HG02943 (cell line): Measurements from ENCODE around the gene GDF2.

ENCODE experiments used
- ATAC-seq: cut with Tn5 transposase; IDR thresholded peaks from one replicate; pipeline ENCODE4 v1.9.1; 2021; ENCODE audit warnings: mild to moderate bottlenecking, low read depth, moderate library complexity; ENCODE audit not compliant: unreplicated experiment

GDF2 gene

DNA sequence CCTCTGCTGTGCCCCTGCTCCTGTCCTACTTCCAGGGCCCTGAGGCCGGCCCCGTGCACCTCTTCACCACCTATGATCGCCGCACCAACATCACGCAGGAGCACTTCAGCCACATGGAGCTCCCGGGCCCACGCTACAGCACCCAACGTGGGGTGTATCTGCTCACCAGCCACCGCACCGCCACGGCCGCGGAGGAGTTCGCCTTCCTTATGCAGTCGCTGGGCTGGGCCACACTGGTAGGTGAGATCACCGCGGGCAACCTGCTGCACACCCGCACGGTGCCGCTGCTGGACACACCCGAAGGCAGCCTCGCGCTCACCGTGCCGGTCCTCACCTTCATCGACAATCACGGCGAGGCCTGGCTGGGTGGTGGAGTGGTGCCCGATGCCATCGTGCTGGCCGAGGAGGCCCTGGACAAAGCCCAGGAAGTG is 27.7 kb downstream of the GDF2 start:
- ATAC-seq, result no peak

DNA sequence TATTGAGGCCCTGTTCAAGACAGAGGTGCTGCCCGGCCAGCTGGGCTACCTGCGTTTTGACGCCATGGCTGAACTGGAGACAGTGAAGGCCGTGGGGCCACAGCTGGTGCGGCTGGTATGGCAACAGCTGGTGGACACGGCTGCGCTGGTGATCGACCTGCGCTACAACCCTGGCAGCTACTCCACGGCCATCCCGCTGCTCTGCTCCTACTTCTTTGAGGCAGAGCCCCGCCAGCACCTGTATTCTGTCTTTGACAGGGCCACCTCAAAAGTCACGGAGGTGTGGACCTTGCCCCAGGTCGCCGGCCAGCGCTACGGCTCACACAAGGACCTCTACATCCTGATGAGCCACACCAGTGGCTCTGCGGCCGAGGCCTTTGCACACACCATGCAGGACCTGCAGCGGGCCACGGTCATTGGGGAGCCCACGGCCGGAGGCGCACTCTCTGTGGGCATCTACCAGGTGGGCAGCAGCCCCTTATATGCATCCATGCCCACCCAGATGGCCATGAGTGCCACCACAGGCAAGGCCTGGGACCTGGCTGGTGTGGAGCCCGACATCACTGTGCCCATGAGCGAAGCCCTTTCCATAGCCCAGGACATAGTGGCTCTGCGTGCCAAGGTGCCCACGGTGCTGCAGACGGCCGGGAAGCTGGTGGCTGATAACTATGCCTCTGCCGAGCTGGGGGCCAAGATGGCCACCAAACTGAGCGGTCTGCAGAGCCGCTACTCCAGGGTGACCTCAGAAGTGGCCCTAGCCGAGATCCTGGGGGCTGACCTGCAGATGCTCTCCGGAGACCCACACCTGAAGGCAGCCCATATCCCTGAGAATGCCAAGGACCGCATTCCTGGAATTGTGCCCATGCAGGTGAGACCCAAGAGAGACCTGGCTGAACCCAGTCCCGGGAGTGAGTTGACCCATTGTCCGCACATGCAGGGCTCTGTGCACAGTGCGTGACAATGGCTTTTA is 28.7 kb downstream of the GDF2 start:
- no peak for ATAC-seq

- ATAC-seq, result no peak
Measured at GRCh38 chr10:47351899-47352815, 29.9 kb downstream of the GDF2 start.

DNA sequence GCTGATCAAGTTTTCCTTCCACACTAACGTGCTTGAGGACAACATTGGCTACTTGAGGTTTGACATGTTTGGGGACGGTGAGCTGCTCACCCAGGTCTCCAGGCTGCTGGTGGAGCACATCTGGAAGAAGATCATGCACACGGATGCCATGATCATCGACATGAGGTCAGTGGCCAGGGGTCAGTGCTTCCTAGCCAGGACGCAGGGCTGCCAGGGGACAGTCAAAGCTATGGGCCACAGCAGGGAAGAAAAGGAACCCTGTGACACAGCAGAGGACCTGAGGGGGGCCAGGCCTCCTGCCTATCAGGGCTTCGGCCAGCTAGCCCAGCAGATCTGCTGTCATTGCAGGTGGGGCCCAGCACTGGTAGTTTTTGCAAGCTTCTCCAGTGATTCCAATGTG is 31.1 kb downstream of the GDF2 start:
- no peak for ATAC-seq

- no peak for ATAC-seq
Measured at GRCh38 chr10:47354165-47354564, 31.9 kb downstream of the GDF2 start.

DNA sequence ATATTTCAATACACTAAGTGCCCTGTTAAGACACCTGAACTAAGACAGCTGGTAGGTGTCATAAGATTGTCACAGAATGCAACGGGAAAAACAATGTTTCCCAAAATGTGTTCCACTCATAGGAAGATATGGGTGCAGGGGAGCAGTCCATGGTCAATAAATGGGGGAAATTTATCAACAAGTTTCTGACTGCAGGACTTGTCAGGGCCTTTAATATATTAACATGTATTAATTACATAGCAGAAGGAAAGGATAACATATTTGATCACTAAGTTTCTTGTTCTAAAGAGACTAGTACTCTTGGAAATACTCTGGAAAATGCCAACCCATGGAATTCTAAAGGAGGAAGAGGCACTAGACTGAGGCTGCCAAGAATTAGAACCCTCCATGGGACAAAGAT is 32.6 kb downstream of the GDF2 start:
- ATAC-seq, result no peak

DNA sequence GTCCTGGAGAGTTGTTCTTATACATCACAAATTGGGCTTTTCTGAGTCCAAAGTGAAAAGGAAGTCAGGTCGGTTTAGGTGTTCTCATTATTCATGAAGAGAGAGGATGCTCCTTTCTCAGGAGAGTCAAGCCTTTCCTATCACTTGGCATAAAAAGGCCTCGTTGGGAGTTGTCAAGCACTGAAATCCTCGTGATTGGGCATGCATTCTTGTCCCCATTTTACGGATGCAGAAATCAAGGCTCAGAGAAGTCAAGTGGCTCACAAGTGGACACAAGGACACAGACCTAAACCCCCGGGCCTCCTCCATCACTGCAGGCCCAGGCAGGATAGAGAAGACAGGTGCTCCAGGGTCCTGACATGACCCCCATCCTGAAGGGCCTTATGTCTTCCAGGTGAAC is 34.5 kb downstream of the GDF2 start:
- no peak for ATAC-seq

DNA sequence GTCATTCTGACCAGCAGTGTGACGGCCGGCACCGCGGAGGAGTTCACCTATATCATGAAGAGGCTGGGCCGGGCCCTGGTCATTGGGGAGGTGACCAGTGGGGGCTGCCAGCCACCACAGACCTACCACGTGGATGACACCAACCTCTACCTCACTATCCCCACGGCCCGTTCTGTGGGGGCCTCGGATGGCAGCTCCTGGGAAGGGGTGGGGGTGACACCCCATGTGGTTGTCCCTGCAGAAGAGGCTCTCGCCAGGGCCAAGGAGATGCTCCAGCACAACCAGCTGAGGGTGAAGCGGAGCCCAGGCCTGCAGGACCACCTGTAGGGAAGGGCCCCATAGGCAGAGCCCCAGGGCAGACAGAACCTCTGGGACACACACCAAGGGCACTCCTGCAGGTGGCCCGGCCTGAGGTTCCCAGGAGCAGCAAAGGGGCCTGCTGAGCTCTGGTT is 34.9 kb downstream of the GDF2 start:
- ATAC-seq, result no peak

GRCh38 chr10:47357911-47358310 is 35.7 kb downstream of the GDF2 start:
- no peak for ATAC-seq

DNA sequence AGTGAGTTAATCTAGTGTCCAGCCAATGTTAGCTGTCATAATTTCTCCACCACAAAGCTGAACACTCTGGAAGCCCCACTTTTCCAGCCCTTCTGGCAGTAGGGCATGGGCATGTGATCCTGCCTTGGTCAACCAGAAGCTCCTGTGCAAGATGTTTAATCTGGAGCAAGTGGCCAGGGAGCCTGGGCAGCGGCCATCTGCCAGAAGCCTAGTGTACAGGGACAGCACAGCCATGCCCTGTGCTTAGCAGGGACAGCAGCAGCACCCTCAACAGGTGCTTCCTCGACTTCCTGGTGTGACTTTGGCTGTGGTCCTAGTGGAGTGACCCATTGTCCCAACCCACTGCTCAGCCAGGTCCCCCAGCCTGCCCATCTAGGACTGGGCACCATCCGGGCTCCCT is 36.2 kb downstream of the GDF2 start:
- no peak for ATAC-seq

DNA sequence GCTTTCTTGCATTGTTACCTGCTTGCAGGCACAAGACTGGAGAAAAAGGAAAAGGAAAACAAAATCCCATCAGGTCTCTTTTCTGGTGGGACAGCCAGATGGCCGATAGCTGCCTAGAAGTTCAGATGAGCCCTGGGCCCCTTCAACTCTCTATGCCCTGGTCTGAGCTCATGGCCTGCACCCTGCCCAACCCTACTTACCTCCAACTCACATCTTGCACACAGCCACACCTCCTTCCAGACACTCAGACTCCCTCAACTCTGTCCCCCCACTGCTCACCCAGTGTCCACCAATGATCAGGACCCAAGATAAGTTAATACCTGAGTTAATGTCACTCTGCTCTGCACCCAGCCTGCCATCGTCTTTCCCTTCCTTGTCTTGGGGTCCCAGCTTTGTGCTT is 36.8 kb downstream of the GDF2 start:
- ATAC-seq, result no peak

DNA sequence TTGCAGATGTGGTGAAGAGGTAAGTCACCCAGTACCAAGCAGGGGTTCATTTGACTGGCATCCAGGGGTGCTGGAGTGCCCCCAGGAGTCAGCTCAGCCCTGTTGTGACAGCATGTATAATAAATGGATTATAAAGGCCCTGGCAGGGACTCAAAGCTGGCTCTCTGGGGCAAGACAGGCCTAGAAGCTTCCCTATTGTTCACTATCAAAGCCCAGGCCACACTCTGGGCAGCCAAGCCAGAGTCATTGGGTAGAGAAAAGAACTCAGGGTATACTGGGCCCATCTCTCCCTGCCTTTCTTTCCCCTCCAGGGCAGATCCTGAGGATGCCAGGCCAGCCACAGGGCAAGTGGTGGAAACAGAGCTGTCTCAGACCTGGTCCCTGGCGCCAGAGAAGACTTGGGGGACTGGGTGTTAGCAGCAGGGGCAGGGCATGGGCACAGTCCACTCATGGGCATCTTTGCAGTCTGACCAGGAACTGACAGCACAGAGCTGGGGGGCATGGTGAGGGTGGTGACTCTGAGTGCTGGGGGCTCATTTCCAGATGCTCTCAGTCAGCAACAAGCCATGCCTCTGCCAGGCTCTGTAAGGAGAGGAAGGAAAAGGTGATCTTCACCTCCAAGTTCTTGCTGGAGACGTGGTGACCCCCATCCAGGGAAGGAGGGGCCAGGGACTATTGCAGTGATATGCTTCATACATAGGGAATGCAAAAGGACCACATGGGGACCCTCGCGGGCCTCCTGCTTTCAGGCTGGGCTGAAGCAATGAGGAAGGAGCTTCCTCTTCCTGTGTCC is 37.6 kb downstream of the GDF2 start:
- no peak for ATAC-seq

DNA sequence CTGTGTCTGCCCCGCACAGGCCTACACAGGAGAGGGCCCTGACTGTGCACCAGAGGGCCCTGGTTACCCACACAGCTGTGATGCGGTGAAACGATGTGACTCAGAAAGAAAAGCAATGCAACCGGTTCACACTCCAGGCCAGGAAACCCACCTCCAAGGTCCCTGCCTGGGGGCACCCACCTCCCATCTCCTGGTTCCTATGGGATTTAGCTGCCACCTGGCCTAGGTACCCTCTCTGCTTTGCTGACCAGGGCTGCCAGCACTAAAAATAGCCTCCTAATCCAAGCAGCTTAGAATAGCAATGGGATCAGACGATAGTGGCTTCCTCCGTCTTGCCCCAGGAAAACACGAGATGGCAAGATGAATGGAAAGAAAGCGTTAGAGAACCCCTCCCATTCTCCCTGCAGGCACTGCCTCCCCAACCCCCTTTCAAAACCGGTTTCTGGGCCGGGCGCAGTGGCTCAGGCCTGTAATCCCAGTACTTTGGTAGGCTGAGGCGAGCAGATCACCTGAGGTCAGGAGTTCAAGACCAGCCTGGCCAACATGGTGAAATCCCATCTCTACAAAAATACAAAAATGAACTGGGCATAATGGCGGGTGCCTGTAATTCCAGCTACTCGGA is 38.3 kb downstream of the GDF2 start:
- ATAC-seq, result no peak

- ATAC-seq, result no peak
Measured at GRCh38 chr10:47361293-47361692, 39.0 kb downstream of the GDF2 start.

DNA sequence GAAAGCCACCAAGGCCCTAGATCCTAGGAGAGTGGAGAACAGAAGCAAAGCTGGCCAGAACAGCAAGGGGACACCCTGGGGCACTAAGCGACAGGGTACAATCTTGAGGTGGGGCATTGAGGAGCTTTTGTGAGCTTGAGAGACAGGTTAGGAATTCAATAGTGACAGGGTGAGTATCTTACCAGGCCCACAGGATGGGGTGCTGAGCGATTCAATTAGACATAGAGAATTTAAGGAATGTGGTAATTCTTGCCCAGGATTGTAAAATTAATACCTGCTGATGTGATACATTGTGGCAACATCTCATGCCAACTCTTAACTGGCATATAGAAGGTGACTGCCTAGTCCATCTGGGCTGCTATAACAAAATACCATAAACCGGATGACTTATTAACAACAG is 39.9 kb downstream of the GDF2 start:
- ATAC-seq, result no peak

DNA sequence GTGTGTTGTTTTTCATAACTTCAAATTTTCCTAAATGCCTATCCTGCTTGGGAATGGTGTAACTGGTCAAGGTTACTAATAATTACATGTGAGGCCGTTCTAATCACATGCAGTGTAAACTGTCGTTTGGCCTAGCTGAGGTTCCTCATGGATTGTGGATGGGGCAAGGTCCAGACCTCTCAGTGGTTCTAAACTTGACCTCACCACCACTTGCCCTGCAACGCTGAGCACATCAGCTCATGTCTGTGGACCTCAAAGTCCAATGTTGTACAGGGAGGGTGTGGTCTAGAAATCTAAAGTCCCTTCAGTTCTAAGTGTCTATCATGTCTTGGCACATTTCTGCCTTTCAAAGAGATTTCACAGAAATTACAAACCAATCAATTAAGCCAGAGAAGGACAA is 41.5 kb downstream of the GDF2 start:
- ATAC-seq, result no peak

GRCh38 chr10:47364366-47364765 is 42.1 kb downstream of the GDF2 start:
- no peak for ATAC-seq

- ATAC-seq, result no peak
Measured at GRCh38 chr10:47364911-47365310, 42.7 kb downstream of the GDF2 start.

DNA sequence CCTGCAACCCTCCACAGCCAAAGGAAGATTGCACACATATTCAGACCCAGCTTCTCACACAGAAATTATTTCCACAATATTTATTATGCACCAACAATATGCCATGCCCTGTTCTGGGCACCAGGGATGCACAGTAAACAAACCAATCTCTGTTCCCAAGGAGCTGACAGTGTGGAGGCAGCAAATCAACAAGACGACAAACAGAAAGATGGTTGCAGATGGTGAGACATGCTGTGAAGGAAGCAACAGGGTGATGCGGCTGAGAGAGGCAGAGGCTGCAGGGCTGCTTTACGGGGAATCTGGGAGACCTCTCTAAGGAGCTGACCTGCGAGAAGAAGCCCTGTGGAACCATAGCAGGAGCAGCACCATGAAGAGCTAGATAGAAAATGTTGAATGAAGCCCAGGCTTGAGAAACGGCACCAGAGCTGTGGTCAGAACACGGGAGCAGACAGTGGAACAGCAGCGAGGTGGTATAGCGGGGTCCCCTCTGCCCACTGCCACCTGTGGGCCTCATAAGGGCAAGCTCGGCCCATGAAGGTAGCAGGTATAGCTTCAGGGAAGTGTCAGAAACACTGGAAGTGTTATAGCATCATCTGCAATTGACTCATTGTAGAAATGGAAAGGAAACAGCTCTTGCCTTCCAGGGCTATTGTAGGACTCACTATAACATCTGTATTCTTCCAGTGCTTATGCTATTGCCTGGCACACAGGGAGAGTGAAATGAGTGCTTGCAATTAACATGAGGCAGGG is 43.4 kb downstream of the GDF2 start:
- ATAC-seq, result no peak
